GM23338 (cell line): Measurements from ENCODE around the gene PM20D1. TPM values are rescaled to one million over a fixed set of nuclear protein-coding genes. Genes with fewer than 3 reads are reported as not detected.

ENCODE experiments used
- EZH2phosphoT487 ChIP-seq: fragments of 200-600 bp; sonication (generic); IDR thresholded peaks from one replicate; pipeline ENCODE4 v1.8.1; 2018; ENCODE audit warnings: antibody characterized with exemption; ENCODE audit not compliant: unreplicated experiment
- REST ChIP-seq: IDR thresholded peaks from one replicate; pipeline ENCODE4 v1.6.1; 2018; ENCODE audit warnings: antibody characterized with exemption; ENCODE audit not compliant: unreplicated experiment
- STAT1 ChIP-seq: IDR thresholded peaks from one replicate; pipeline ENCODE4 v1.6.1; 2016; ENCODE audit warnings: antibody characterized with exemption; ENCODE audit not compliant: unreplicated experiment
- ZNF462 ChIP-seq: fragments of 250-450 bp; sonication (Bioruptor Pico); IDR thresholded peaks from 2 replicates; pipeline ENCODE4 v1.5.0; 2020; ENCODE audit warnings: mild to moderate bottlenecking, moderate library complexity
- polyA plus RNA-seq: library from polyadenylated mRNA; unstranded; fragments of >200 nt; fragmentation: Nextera tagmentation; extraction: Ambion mirVana; gene quantifications from 2 replicates; pipeline ENCODE4 v1.2.1, GENCODE V29; 2016
- total RNA-seq: library from RNA; depleted of rRNA; stranded (reverse); fragments of >200 nt; shearing (Covaris generic); gene quantifications from 2 replicates; pipeline ENCODE4 v1.2.3, GENCODE V29; 2014

Gene PM20D1
- total and polyA plus RNA-seq, 2 experiments from 2014 or later = 0.10 TPM; not detected in 1

DNA sequence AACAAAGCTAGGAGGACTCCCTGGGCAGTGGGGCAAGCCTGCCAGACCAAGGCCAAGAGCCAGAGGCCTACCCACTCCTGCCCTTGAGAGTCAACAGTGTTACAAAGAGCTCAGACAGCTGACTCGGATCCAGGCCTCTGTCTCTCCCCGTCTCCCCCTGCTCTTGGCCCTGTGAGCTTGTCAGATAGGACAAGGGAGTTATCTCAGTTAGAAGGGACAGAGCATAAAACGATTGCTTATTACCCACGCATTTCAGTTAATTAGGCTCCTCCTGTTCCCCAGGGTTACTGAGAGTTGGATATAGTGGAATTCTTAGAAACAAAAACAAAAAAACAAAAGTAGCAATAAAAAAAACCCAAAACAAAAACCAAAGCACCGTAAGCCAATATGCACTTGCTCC lies 38.3 kb downstream of the PM20D1 start (continued):
- TF ChIP-seq ZNF462 (CRISPR knock-in tag) = no peak
- no peak for TF ChIP-seq STAT1
- TF ChIP-seq EZH2phosphoT487 = no peak
- TF ChIP-seq REST = no peak
